Umbilical cord (tissue), 2 donors: Measurements from ENCODE around the gene LSAMP. TPM values are rescaled to one million over a fixed set of nuclear protein-coding genes. Genes with fewer than 3 reads are reported as not detected.
A peak's percentile ranks its signal among the peaks of the same experiment; 100 is the strongest.

Experiments
- DNase-seq: peaks from one replicate; pipeline ENCODE4 v3.0.0-alpha.2; 2015; ENCODE audit warnings: low spot score
- total RNA-seq: library from RNA; depleted of rRNA; stranded (reverse); fragments of >200 nt; gene quantifications from one replicate; pipeline ENCODE4 v1.2.3, GENCODE V29; 2014; ENCODE audit warnings: low replicate concordance; ENCODE audit not compliant: insufficient read depth

Gene LSAMP
- total RNA-seq, 1 donor from 2014 or later, result 20.5 TPM

DNA sequence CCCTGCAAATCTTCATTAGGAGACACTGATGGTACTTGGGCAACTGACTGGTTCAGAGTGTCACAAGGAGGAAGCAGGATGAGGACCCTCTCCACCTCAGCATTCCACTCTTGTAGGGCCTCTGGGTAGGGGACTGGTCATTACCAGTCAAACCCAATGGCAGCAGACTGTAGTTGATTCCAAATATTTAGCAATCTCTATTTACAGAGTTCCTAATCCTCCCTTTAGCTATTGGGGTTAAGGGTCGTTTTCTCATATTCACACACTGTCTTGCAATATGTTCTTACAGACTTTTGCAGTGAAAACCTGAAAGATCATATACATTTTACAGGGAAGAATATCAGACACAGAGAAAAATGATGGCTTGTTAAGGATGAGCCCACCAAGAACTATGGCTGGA is 424.3 kb downstream of the LSAMP start:
- no peak for DNase-seq

DNA sequence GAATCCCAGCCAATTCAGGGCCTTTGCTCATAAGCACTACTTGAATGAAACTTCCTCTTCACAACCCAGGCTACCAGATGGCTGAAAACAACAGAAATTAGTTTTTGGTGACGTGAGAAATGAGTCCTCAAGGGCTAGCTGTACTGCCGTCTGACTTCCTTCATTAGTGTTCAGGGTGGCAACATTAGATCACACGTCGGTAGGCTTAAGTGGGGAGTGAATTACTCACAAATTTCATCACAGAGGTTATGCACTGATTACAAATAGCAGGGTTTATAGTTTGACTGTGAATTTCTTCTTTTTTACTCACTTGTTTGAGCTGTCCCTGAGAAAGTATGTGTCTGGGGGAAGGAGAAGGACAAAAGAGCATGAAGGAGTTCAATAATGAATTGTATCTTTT is 424.8 kb downstream of the LSAMP start:
- no peak for DNase-seq

DNA sequence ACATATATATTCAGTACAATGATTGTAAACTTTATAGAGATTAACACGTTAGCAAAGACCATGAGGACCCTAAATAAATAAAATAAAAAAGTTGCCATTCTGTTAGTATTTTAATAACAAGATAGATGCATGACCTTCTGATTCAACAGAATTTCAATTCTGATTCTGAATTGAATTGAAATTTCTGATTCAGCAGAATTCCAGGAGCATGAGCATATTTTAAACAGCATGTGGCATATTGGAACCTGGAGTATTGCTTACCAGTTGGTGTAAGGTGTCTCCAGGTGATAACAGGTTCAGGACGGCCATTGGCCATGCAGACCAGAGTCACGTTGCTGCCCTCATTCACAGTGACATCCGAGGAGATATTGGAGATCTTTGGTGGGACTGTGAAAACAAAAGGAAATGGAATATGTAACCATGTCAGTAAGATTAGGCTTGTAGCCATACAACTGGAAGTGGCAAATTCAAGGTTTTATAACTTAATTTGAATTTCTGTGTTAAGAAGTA is 426.0 kb downstream of the LSAMP start:
- DNase-seq, result no peak

DNA sequence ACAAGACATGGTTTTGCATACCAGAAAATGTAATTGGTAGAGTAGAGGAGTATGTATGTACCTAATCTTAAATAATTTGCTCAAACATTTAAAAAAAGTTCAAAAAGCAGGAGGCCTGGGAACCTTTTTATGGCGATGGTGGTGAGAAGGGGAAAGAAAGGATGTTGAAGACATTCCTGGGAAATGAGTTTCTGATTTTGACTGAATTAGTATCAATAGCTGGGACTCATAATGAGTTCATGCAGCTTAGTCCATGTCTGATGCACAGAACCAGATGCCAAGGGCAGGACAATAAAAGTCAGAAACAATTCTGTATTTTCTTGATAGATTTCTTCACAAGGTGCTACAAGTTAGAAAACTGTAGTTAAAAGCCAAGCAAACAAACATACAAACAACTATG is 426.6 kb downstream of the LSAMP start:
- no peak for DNase-seq

DNA sequence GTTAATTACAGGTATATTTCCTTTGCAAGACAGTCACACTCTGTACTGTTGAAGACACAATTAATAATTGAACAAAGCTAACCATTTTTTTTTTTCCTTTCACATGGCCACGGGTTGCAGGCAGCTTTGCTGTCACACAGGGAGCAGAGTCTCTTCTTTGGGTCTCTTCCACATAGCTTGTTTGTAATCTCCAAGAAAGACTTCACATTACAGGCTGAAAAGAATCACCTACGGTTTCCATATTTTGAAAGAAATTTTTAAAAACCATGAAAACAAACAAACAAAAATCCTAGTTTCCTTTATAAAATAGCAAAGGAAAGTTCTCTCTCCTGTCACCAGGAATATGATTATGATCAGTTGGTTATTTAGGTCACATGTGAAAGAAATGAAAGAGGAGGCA is 429.4 kb downstream of the LSAMP start:
- no peak for DNase-seq

DNA sequence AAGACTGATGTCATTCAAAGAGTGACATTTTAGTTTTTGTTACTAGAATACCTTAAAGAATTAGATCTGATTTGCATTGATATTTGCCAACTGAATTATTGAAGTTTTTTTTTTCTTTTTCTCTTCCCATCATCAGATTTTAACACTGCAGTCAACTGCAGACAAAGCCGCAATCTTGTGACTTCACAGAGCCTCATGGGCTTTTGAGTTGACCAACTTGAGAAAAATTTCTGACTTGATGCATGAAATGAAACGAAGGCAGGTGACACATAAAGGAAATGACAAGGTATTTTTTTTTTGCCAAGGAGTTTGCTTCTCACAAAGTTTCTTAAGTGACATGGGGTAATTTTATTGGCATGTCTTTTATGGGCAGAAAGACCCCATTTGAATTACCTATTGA is 438.3 kb downstream of the LSAMP start:
- no peak for DNase-seq

DNA sequence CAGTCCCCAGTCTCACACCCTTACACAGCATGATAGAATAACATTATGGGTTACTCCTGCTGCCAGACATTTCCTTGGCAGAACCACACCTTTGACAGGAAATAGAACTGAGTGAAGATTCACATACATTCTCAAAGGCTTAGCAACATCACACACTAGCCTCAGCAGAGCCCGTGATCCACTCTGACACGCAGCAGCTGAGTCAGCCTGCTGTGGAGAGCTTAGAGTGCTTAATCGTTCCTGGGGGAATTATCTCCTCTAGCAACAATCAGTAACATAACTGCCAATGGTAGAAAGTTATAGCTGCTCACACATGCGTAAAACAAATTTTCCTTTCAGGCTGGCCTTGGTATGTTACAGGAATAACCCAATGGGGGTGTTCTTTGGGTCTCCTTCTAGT is 439.9 kb downstream of the LSAMP start:
- peak; percentile 89 for DNase-seq

DNA sequence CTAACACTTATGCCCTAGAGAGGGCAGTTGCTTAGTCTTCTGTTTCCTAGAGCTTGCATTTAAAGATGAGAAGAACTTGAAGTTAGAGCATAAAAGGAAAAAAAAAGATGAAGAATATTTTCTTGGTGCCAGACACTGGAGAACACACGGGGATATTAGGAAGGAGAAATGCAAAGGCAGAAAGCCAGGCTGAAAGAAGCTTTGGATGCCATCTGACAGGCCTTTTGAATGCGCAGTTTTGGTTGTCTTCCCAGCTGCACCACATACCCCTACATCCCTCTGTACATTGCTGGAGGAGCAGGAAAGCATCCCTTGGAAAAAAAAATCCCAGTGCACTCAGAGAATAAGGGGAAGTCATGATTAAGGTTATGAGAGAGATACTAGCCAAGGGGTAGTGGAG is 443.1 kb downstream of the LSAMP start:
- no peak for DNase-seq

DNA sequence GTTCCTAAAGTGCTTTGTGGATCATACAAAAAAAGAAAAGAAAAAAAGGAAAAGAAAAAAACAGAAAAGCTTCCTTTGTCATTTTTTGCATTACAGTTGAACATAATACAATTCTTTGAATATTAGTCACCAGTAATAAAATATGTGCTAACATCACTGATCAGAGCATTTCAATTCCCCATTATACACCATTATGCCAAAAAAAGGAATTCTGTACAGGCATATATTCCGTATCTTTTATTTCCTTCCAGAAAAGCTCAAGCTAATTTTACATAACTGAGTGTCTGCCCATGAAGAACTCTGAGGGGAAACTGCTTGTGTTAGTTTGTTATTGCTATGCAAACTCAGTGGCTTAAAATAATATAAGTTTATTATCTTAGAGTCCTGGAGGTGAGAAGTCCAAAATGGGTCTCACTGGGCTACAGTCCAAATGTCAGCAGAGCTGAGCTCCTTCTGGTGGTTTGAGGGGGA is 444.1 kb downstream of the LSAMP start:
- no peak for DNase-seq

DNA sequence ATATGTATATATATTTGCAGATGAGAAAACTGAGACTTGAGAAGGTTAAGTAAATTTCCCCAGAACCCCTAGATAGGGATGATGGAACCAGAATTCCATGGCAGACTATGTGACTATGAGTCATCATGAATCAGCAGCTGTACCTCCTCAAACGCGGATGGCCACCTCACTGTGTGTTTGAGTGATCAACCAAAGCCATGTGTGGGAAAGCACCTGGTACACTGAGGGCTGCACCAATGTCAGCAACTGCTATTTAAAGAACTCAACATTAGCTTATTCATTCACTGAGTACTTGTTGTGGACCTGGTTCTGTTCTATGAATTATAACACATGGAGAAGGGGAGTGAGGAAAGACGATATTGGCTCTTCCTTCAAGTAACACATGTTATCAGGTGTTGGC is 445.0 kb downstream of the LSAMP start:
- DNase-seq, result no peak

DNA sequence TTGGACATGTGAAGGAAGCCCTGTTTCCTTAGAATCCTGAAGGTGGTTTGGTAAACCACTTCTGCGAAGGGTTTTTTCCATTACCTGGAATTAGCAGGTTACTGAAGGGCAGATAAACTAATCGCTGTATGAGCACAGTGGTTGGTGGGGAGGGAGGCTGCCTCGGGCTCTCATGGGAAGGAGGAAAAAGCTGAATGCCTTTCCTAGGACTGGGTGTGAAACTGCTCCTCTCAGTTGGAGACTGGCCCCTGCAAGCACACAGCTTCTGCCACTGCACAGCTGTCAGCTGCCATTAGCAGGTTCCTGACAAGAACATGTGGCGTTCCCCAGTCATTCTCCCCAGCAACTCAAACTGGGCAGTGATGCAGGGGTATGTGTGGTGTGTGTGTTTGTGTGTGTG is 445.7 kb downstream of the LSAMP start:
- no peak for DNase-seq

DNA sequence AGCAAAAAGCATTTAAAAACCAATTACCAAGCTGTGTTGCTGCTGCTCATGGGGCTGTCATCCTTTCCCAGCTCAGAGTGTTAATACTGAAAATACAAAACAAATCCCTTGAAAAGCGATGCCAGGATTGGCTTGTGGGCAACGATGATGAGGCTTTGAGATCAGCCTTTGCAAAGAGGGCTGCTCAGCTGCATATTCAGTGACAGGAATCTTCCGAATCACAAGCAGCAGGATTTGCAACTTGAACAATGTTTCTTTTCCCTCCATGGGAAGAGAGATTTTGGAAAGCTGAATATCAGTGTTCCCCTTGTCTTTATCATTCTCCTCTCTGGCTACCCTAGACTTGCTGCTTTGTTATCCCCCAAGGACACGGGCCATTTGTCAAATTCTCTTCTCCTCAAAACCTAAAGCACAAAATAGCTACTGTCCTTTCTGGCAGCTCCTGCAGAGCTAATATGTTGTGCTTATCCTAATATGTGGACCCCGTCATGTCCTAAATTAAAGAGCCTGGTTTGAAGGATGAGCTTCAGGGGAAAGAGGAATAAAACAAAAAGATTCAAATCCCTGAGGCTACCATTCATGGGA is 446.2 kb downstream of the LSAMP start:
- DNase-seq, result no peak

DNA sequence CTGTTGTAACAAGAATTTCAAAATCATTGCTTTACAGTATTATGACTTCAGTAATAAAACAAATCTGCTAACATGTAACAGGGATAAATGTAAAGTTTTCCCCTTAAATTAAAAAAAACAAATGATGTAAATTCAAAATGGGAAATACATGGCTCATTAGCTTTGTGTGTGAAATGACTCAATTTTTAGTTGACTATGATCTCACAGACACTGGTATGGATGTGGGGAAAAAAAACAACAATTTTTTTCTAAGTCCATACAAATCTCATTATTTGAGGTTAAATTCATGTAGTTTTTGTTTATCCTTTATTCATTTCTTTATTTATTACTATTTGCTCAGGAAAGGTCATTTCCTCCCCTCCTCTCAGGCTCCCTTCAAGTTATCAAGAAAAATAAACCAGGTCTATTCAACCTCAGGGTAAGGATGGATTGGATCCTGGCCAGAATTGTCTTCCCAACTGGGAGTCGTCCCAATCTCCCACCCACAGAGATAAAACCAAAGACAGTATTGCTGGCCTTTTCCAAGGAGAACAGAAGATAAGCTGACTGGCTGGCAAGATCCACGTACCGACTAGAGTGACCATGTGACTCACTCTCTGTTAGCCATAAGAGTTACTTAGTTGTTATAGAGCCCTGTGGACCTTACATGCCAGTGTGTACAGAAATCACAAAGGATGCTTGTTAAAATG is 448.7 kb downstream of the LSAMP start:
- no peak for DNase-seq

DNA sequence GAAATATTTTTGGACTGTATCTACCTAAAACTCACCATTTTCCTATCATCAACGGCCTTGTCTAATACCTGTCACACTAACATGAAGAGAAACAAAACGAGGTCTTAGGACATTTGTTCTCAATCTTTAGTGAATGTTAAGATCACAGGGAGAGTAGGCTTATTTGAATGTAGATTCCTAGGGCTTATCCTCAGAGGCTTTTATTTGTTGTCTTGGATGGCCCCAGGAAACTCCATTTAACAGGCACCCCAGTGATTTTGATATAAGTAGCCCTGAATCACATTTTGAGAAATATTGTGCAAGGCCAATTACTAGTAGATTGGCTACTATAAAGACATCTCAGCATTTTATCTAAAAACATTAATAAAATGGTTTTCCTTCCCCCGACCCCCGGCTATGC is 454.6 kb downstream of the LSAMP start:
- DNase-seq, result peak; percentile 27

DNA sequence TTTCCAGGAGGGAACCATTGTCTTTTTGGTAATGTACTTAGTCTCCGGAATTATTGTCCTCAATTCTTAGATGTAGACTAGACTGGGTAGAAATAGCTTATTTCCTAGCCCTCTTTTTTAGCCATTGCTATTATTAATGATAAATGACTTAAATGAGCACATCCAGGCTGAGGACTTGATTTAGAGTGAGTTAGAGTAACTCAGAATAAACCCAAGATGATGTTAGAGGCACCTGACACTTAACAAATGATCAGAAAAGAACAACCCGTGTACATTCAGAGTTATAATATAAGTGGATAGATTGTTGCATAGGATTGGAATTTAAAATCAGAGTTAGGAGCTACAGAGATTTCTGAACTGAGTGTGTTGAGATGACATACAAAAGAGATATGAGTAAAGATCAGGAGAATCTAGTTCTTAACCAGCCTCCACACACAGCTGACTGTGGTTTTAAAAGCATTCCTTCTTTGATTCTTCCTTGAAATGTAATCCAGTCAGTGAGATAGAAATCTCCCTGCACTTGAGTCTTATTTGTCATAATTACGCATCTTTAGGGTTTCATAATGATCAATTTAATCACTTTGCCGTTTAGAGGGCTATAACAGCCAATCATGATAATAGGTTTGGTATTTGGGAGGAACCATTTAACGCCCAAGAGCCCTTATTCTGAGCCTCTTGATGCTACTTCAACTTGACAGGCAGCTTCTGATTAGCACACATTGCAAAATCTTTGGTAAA is 455.4 kb downstream of the LSAMP start:
- peak; percentile 82 for DNase-seq

DNA sequence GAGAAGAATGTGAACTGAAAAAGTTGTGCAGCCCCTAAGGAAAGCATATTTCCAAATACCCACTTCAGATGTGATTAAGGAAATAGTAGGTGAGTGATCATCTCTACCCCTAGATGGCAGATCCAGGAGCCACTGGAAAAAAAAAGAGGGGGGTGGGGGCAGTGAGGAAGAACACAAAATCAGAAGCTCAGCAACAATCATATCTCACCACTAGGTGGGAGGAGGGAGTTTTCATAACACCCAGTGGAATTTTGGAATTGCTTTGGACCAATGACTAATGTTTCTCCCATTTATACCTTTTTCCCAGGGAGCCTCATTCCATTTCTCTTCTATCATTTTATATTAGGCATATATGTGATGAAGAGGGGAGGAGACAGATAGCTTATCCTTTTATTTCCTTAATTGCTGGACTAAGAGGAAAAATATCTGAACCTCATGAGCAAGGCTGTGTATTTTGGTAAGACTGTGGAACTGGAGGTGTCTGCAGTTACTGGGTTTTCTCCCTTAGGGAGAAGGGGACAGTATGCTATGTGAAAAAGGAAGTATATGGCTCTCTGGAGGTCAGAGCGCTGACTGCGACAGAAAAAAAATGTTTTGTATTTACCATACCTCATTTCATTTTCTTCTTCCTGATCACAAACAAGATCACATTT is 458.6 kb downstream of the LSAMP start:
- DNase-seq, result no peak

DNA sequence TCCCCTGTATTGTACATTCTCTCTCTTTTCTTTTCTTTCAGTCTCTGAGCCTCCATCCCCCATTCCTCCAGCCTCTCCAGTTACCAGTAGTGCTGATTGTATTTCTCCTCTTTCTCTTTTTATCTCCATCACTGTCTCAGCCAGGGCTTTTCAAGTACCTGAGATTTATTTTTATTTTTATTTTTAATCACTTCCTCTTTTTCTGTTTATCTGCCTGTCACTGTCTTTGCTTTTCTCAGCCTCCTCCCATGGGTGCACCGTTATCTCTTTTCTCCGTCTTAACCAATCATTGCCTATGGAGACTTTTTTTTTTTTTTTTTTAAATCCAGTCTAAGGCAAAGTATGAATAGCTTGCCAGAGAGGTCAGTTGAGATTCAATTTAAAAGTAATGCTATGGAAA is 462.7 kb downstream of the LSAMP start:
- DNase-seq, result no peak

DNA sequence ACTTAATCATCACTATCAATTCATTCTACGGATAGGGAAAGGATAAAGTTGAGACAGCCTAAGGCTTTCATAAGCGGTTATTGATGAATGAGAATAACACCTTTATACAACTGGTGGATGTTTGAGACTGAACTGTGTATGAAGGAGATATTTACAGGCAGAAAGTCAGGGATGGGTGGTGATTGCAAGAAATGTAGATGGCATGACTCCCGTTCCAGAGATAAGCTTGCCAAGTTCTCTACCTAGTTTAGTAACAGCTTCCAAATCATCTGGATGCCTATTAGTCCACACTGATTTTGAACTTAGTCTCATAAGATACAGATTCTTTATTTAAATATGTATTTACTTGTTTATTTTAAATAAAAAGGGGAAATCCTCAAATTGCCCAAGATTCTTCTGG is 463.2 kb downstream of the LSAMP start:
- no peak for DNase-seq

DNA sequence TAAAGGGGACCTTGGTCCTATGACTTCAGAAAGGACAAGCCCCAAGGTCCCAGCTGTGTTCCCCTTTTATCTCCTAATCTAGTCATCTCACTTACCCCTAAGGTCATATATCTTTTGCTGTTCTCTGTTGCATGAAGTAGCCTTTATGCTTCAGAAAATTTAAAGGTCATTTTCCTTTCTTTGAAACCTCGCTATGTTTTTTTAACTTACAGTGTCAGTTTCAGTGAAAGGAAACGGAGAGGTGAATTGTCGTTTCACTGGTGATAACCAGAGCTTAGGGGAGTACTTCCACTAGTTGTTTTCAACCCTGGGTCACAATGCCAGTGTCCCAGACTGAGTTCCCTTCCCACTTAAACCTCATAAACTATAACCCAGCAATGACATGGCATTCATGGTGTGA is 464.6 kb downstream of the LSAMP start:
- DNase-seq, result no peak

DNA sequence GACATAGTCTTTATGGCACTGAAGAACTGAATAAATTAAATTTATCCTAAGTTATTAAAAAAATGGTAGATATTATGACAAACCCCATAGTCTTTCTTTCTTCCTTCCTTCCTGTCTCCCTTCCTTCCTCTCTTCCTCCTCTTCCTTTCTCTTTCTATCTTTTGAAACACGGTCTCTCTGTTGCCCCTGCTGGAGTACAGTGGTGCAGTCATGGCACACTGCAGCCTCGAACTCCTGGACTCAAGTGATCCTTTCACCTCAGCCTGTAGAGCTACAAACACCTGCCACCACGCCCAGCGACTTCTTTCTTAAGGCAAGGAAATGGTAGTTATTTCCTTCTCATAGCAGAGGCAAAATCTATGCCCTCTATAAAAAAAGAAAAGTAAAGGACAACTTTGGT is 467.4 kb downstream of the LSAMP start:
- DNase-seq, result no peak

DNA sequence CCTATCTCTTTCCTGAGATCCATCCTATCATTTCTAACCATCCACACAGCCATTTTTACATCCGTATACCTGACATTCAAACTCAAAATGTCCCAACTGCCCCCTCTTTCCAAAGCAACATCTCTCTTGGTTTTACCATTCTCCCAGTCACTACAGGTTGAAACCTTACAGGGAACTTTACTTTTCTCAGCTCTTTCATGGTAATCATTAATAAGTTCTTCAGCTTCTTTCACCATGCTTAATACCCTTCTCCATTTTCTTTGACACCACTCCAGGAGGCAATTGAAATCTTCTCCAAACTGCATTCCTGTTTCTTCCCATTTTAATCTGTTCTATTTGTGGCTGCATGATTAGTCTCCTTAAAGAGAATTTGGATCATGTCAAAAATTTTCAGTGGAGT is 469.5 kb downstream of the LSAMP start:
- no peak for DNase-seq

DNA sequence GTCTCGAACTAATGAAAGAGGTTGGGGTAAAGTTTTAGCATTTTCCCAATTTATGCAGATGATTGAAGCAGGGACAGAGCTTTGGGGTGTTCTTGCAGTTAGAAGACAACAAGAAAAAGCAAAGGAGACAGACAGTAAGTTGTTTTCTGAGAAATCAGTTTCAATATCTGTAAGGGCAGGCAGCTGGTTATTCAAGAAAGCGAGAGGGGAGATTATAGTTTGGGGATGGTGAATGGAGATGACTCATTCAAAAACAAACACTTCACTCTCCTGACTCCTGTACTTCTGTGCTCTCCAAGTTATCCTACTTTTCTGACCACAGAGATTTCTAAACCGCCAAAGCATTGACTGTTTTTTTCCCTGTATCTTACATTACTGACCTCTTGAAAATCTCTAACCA is 469.9 kb downstream of the LSAMP start:
- peak; percentile 20 for DNase-seq
